ENCODE data around the gene MSRB1. TPM values are rescaled to one million over a fixed set of nuclear protein-coding genes. Genes with fewer than 3 reads are reported as not detected.

The MSRB1 gene
- total and polyA plus RNA-seq, 2 of the 8 experiments (the other 6 are each of a cell fraction or from before 2014, with no cell fraction given), result 28.2 to 51.4 TPM

DNA sequence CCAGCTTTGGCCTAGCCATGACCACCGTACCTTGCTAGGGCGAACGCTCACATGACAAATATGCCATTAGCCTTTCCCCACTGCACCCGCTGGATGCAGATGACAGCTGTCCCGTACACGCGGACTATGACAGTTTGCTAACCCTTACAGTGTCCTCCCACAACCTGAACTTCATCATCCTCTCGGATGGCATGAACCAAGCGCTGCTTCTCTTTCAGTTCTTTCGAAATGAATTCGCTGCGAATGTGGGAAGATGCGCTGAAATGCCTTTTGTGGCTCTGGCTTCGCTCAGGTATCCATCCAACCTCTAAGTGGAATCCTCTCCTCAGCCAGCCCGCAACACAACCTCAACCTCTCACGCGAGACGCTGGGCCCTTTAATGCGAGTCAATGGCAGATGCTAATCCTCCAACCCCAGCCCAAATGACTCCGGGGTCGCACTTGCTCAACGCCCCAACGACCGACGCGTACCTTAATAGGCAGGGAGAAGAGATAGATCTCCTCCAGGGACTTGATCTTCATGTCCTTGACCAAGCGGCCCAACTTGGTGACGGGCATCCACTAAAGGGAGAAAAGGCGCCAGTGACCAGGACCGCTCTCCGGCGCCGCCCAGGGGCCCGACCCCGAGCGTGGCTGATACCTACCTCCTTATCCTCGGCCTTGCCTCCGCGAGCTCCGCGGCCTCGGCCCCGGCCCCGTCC is 21.0 kb upstream of the MSRB1 start:
- ChIA-PET POLR2A (ENCODE audit: partially characterized antibody) (interaction anchor here (0.6 to 19.8 kb wide), 63 partner anchors 6 to 544 kb away, joined by 3 to 736 read pairs (median 5); partner anchors contain the start of genes EME2, FAHD1, GFER and HAGH), CTCF (ENCODE audit: partially characterized antibody) (interaction anchor here (0.5 to 3.0 kb wide), 6 partner anchors 12 to 97 kb away, joined by 3 to 9 read pairs (median 4); no protein-coding TSS in a partner anchor)
- peak overlapping the region; percentile 99 for H4K8ac ChIP-seq (ENCODE audit: extremely low read depth, insufficient read depth, low read length)
- peak overlapping the region; percentile 30 for H4K5ac ChIP-seq (ENCODE audit: insufficient read length, low read depth, low read length)
- peaks cover 10 to 38% of the 10 kb centered on the region in 2 experiments for H3K79me2 ChIP-seq (ENCODE audit: control insufficient read depth in 1 of 2, insufficient read depth in 2 of 2, low read length in 2 of 2)
- peaks cover 18% of the 10 kb centered on the region for H3K23me2 ChIP-seq (ENCODE audit: low read depth, low read length)
- no peak overlapping the region for H2BK120ac ChIP-seq (replicated peaks; ENCODE audit: low read depth, low read length)
- peak overlapping the region; percentile 8 for H3K14ac ChIP-seq (ENCODE audit: insufficient read length)
- H2AFZ ChIP-seq (ENCODE audit: low read length), result no peak overlapping the region
- H2BK20ac ChIP-seq (ENCODE audit: low read length), result no peak overlapping the region
- H3K27me3 ChIP-seq (replicated peaks in 1 of 4; ENCODE audit: control insufficient read depth in 3 of 4, extremely low read depth in 1 of 4, insufficient read depth in 3 of 4, low read length in 3 of 4), result no peaks in the 10 kb centered on the region; a peak in 1 of 7 replicates
- peak overlapping the region; percentile 94 for H3K27ac ChIP-seq (ENCODE audit: low read depth, low read length)
- TF ChIP-seq, protein P1, sequence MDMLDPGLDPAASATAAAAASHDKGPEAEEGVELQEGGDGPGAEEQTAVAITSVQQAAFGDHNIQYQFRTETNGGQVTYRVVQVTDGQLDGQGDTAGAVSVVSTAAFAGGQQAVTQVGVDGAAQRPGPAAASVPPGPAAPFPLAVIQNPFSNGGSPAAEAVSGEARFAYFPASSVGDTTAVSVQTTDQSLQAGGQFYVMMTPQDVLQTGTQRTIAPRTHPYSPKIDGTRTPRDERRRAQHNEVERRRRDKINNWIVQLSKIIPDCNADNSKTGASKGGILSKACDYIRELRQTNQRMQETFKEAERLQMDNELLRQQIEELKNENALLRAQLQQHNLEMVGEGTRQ (IDR thresholded peaks at IDR 0.05; ENCODE audit: low read length), result no peak
- TF ChIP-seq SP1 (IDR thresholded peaks at IDR 0.05; ENCODE audit: low read depth, low read length) (no peak), TEAD4 (IDR thresholded peaks at IDR 0.05; ENCODE audit: low read depth, low read length) (no peak), SIRT6 (IDR thresholded peaks at IDR 0.05; ENCODE audit: low read length) (no peak), SAP30 (IDR thresholded peaks at IDR 0.05; ENCODE audit: insufficient read depth, insufficient replicate concordance, low read length) (peak; percentile 95), POLR2A (IDR thresholded peaks at IDR 0.05; ENCODE audit: control extremely low read depth in 1 of 2, low read depth in 2 of 2, low read length in 2 of 2) (peak; percentile 30 to 59; a peak in 1 of 3 replicates), SIN3A (conservative IDR thresholded peaks at IDR 0.05 in 1 of 2, IDR thresholded peaks at IDR 0.05 in 1 of 2; ENCODE audit: low read depth in 1 of 2, low read length in 2 of 2) (peak in 1 of 2 experiments; percentile 41; a peak in 2 of 4 replicates), POLR2AphosphoS5 (IDR thresholded peaks at IDR 0.05; ENCODE audit: low read depth, low read length) (peak; percentile 54; the same call in 1 of the 2 replicates), POU5F1 (IDR thresholded peaks at IDR 0.05; ENCODE audit: low read depth, low read length) (no peak), HDAC2 (IDR thresholded peaks at IDR 0.05; ENCODE audit: borderline replicate concordance in 1 of 2, low read depth in 2 of 2, low read length in 2 of 2) (peak in 1 of 2 experiments; percentile 73; a peak in 1 of 4 replicates)
- peak overlapping the region; percentile 93 for H3K56ac ChIP-seq (replicated peaks; ENCODE audit: insufficient read length, low read depth, low read length)
- no peak overlapping the region for H3K23ac ChIP-seq (ENCODE audit: insufficient read length)
- peaks cover 17 to 34% (median 28%) of the 10 kb centered on the region in 4 experiments for H3K36me3 ChIP-seq (ENCODE audit: control insufficient read depth in 2 of 4, insufficient read depth in 4 of 4, low read length in 3 of 4)
- no peak overlapping the region for H4K91ac ChIP-seq (replicated peaks; ENCODE audit: insufficient read length, low read length)
- peaks cover 0 to 22% (median 5%) of the 10 kb centered on the region in 4 experiments; a peak in 5 of 7 replicates for H3K4me1 ChIP-seq (replicated peaks in 1 of 4; ENCODE audit: control insufficient read depth in 3 of 4, insufficient read depth in 4 of 4, low read length in 3 of 4)
- peak overlapping the region; percentile 83; the same call in 1 of the 2 replicates for H3K18ac ChIP-seq (ENCODE audit: extremely low read depth, low read length)
- peaks cover 12 to 17% of the 10 kb centered on the region in 2 experiments for H4K20me1 ChIP-seq (replicated peaks in 1 of 2; ENCODE audit: control insufficient read depth in 1 of 2, insufficient read depth in 2 of 2, low read length in 2 of 2)
- H2AK5ac ChIP-seq (ENCODE audit: low read depth, low read length), result no peak overlapping the region; the same call in 1 of the 2 replicates
- H3K9me3 ChIP-seq (ENCODE audit: insufficient read depth in 2 of 2, low read depth in 1 of 2, low read length in 1 of 2), result no peaks in the 10 kb centered on the region
- DNase-seq (ENCODE audit: low read depth in 1 of 2, low spot score in 2 of 2) (no peak), FAIRE-seq (no peak)
- no peak overlapping the region for H2BK15ac ChIP-seq (ENCODE audit: low read length)
- H2BK12ac ChIP-seq (ENCODE audit: low read depth, low read length), result no peak overlapping the region
- peak overlapping the region; percentile 90 to 97 (median 93) for H3K9ac ChIP-seq (replicated peaks in 1 of 4; ENCODE audit: extremely low read depth in 1 of 4, low read depth in 3 of 4, low read length in 3 of 4)
- peak overlapping the region; percentile 99 to 100 for H3K4me2 ChIP-seq (ENCODE audit: insufficient read depth in 1 of 2, low read depth in 2 of 2, low read length in 2 of 2)
- whole genome bisulfite sequencing, 2 experiments (ENCODE audit: extremely low coverage in 1 of 2, insufficient coverage in 1 of 2, insufficient read length in 1 of 2, insufficient replicate concordance in 2 of 2, low coverage in 1 of 2, low lambda C conversion rate in 2 of 2, missing lambda C conversion rate in 1 of 2), result 6% methylated on average over 26 of the region's 44 CpGs; no CpG with 5 or more reads in 1 of the 2 experiments
- H2BK5ac ChIP-seq (ENCODE audit: low read depth, low read length), result peak overlapping the region; percentile 57
- peaks cover 11% of the 10 kb centered on the region for H3K79me1 ChIP-seq (ENCODE audit: low read depth, low read length)
- H3K4me3 ChIP-seq (ENCODE audit: extremely low read depth in 1 of 4, insufficient read depth in 2 of 4, low read depth in 3 of 4, low read length in 4 of 4), result peak overlapping the region; percentile 98 to 99 (median 98)
- H3K4ac ChIP-seq (replicated peaks; ENCODE audit: insufficient read length, low read depth, low read length), result peak overlapping the region; percentile 74

All from H1 (cell line).